ENCODE results near the gene ZNF664. TPM values are rescaled to one million over a fixed set of nuclear protein-coding genes. Genes with fewer than 3 reads are reported as not detected.
A peak's percentile ranks its signal among the peaks of the same experiment; 100 is the strongest.

ZNF664 gene
- total RNA-seq, 2 donors from 2014 or later: 53.1 to 56.2 TPM

DNA sequence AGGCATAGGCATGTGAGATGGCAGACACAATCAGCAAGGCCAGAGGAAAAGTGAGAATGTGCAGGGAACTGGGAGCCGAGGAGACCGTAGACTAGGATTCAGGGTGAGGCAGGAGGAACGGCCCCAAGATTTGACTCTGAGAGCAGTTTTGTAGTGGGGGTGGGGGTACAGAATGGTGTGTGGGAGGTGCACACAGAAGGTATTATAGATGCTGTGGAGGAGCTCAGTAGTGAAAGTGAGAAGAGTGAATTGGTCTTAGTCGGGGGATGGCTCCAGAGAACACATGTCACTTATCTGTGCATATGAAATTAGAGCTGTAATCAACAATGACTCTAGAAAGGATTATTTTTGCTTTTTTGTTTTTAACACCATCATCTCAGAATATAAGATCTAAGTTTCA is 11.9 kb downstream of the ZNF664 start:
- no peaks in the 10 kb centered on the region for H3K9me3 ChIP-seq
- peak overlapping the region in 1 of 2 donors; percentile 49 for H3K27ac ChIP-seq
- H3K36me3 ChIP-seq: no peaks in the 10 kb centered on the region

GRCh38 chr12:123986374-123986965 is 13.5 kb downstream of the ZNF664 start:
- peak overlapping the region; percentile 33 to 54 for H3K27ac ChIP-seq
- H3K4me3 ChIP-seq: no peak overlapping the region
- H3K27me3 ChIP-seq: no peaks in the 10 kb centered on the region
- TF ChIP-seq, protein P1, sequence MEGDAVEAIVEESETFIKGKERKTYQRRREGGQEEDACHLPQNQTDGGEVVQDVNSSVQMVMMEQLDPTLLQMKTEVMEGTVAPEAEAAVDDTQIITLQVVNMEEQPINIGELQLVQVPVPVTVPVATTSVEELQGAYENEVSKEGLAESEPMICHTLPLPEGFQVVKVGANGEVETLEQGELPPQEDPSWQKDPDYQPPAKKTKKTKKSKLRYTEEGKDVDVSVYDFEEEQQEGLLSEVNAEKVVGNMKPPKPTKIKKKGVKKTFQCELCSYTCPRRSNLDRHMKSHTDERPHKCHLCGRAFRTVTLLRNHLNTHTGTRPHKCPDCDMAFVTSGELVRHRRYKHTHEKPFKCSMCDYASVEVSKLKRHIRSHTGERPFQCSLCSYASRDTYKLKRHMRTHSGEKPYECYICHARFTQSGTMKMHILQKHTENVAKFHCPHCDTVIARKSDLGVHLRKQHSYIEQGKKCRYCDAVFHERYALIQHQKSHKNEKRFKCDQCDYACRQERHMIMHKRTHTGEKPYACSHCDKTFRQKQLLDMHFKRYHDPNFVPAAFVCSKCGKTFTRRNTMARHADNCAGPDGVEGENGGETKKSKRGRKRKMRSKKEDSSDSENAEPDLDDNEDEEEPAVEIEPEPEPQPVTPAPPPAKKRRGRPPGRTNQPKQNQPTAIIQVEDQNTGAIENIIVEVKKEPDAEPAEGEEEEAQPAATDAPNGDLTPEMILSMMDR (IDR thresholded peaks at IDR 0.05): no peak
- peaks cover 0 to 64% of the 10 kb centered on the region in 2 donors for H3K4me1 ChIP-seq
- H3K9me3 ChIP-seq: no peaks in the 10 kb centered on the region
- H3K36me3 ChIP-seq: peaks cover 5% of the 10 kb centered on the region
- no peak for DNase-seq (ENCODE audit: low spot score)

More for the DNA sequence above, 11.9 kb downstream of the ZNF664 start:
- Histone ChIP-seq H3K27me3 (no peaks in the 10 kb centered on the region), H3K4me3 (no peak overlapping the region), H3K4me1 (peaks cover 0 to 49% of the 10 kb centered on the region in 2 donors)
- TF ChIP-seq, protein P1 (IDR thresholded peaks at IDR 0.05): no peak
- no peak for DNase-seq (ENCODE audit: low spot score)

GRCh38 chr12:123987022-123987421 is 14.0 kb downstream of the ZNF664 start:
- H3K27ac ChIP-seq: peak overlapping the region; percentile 33 to 54
- no peaks in the 10 kb centered on the region for H3K27me3 ChIP-seq
- peaks cover 0 to 64% of the 10 kb centered on the region in 2 donors for H3K4me1 ChIP-seq
- peaks cover 7% of the 10 kb centered on the region for H3K36me3 ChIP-seq
- H3K4me3 ChIP-seq: no peak overlapping the region
- TF ChIP-seq, protein P1 (IDR thresholded peaks at IDR 0.05): no peak
- H3K9me3 ChIP-seq: no peaks in the 10 kb centered on the region
- no peak for DNase-seq (ENCODE audit: low spot score)

DNA sequence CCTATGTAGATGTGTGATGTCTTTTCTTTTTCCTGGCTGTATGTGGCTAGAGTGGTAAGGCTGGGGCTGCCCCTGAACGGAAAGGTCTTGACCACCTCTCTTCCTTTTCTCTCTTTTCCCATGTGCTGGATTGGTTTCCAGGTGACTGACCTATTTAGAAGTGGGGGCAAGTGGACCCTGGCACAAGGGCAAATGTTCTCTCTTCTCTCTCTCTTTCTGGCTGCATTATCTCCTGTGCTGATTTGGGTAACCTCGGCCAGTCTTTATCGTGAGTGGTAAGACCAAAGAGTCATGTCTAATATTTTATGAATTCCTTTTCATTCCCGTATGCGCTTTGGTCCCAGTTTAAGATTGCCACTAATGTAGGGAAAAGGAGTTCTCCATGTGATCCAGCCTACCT is 16.2 kb downstream of the ZNF664 start:
- peaks cover 17% of the 10 kb centered on the region for H3K36me3 ChIP-seq
- TF ChIP-seq, protein P1 (IDR thresholded peaks at IDR 0.05): no peak
- peaks cover 0 to 64% of the 10 kb centered on the region in 2 donors for H3K4me1 ChIP-seq
- DNase-seq (ENCODE audit: low spot score): no peak
- no peak overlapping the region for H3K4me3 ChIP-seq
- no peaks in the 10 kb centered on the region for H3K27me3 ChIP-seq
- peak overlapping the region; percentile 39 for H3K27ac ChIP-seq
- H3K9me3 ChIP-seq: no peaks in the 10 kb centered on the region

GRCh38 chr12:123989753-123990152 is 16.7 kb downstream of the ZNF664 start:
- DNase-seq (ENCODE audit: low spot score): no peak
- Histone ChIP-seq H3K9me3 (no peaks in the 10 kb centered on the region), H3K4me1 (peaks cover 0 to 64% of the 10 kb centered on the region in 2 donors), H3K4me3 (no peak overlapping the region), H3K27ac (peak overlapping the region; percentile 39), H3K27me3 (no peaks in the 10 kb centered on the region), H3K36me3 (peaks cover 17% of the 10 kb centered on the region)
- TF ChIP-seq, protein P1 (IDR thresholded peaks at IDR 0.05): no peak

DNA sequence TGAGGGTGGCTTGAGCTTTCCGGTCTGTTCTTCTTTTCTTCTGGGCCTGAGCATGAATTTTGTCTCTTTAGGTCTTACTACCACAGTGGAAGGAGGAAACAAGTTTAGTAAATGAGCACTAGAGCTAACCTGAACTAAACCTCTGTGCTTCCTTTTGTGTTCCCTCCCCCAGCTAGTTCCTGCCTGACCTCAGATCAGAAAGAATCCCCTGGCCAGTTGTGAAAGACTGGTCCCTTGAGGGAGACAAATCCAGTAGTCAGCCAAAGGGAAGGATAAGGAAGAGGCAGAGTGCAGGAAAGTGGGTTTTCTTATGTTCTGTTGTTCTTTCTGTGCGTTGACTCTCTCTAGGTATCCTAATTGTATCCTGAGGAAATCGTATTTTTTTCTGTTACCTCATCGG is 17.5 kb downstream of the ZNF664 start:
- no peak for DNase-seq (ENCODE audit: low spot score)

More for the DNA sequence above, 17.5 kb downstream of the ZNF664 start:
- peaks cover 17% of the 10 kb centered on the region for H3K36me3 ChIP-seq
- no peaks in the 10 kb centered on the region for H3K9me3 ChIP-seq
- H3K27me3 ChIP-seq: no peaks in the 10 kb centered on the region
- TF ChIP-seq, protein P1 (IDR thresholded peaks at IDR 0.05): no peak
- H3K4me1 ChIP-seq: peaks cover 0 to 62% of the 10 kb centered on the region in 2 donors
- no peak overlapping the region for H3K4me3 ChIP-seq
- peak overlapping the region; percentile 3 to 39 for H3K27ac ChIP-seq

Measured in right atrium auricular region (tissue), 2 donors.